Panc1 (cell line): Measurements from ENCODE around the gene ADCY9.
"Not testable (repeated sequence)": the region's sequence is repeated elsewhere in the genome, so short reads cannot be mapped to it uniquely, and the experiment has no call there.

Source experiments
- POLR2AphosphoS5 ChIP-seq: IDR thresholded peaks from 2 replicates; pipeline ENCODE4 v1.6.1; 2012; ENCODE audit warnings: mild to moderate bottlenecking, low read depth, low read length, moderate library complexity
- SIN3A ChIP-seq: IDR thresholded peaks from 2 replicates; pipeline ENCODE4 v1.6.1; 2012; ENCODE audit warnings: low read depth, mild to moderate bottlenecking, low read length, moderate library complexity, borderline replicate concordance; ENCODE audit not compliant: insufficient read depth
- TCF7L2 ChIP-seq: IDR thresholded peaks from 2 replicates; pipeline ENCODE4 v1.6.1; 2011; ENCODE audit warnings: mild to moderate bottlenecking, low read depth, low read length, inconsistent platforms
- TF ChIP-seq, protein P1 (sequence below), 2 experiments: IDR thresholded peaks; 2 replicates each; pipeline ENCODE4 v1.6.1; 2011 to 2012; ENCODE audit warnings: low read depth in 2 of 2, control low read depth in 1 of 2, low read length in 1 of 2, mild to moderate bottlenecking in 1 of 2, moderate library complexity in 1 of 2; ENCODE audit not compliant: insufficient read depth in 1 of 2
- TF ChIP-seq, protein P2 (sequence below): fragments of 450-650 bp; IDR thresholded peaks from 2 replicates; pipeline ENCODE4 v1.5.1; 2017; ENCODE audit warnings: mild to moderate bottlenecking

DNA sequence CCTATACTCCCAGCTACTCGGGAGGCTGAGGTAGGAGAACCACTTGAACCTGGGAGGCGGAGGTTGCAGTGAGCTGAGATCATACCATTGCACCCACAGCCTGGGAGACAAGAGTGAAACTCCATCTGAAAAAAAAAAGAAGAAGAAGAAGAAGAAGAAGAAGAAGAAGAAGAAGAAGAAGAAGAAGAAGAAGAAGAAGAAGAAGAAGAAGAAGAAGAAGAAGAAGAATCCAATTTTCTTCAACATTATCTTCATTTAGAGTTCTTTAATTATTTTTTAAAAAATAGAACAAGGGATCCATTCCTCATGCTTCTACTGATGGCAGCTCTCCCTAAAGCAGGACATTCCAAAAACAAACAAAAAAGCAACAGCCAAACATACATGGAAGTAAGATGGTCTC lies 171.8 kb downstream of the ADCY9 start:
- TF ChIP-seq, protein P1, sequence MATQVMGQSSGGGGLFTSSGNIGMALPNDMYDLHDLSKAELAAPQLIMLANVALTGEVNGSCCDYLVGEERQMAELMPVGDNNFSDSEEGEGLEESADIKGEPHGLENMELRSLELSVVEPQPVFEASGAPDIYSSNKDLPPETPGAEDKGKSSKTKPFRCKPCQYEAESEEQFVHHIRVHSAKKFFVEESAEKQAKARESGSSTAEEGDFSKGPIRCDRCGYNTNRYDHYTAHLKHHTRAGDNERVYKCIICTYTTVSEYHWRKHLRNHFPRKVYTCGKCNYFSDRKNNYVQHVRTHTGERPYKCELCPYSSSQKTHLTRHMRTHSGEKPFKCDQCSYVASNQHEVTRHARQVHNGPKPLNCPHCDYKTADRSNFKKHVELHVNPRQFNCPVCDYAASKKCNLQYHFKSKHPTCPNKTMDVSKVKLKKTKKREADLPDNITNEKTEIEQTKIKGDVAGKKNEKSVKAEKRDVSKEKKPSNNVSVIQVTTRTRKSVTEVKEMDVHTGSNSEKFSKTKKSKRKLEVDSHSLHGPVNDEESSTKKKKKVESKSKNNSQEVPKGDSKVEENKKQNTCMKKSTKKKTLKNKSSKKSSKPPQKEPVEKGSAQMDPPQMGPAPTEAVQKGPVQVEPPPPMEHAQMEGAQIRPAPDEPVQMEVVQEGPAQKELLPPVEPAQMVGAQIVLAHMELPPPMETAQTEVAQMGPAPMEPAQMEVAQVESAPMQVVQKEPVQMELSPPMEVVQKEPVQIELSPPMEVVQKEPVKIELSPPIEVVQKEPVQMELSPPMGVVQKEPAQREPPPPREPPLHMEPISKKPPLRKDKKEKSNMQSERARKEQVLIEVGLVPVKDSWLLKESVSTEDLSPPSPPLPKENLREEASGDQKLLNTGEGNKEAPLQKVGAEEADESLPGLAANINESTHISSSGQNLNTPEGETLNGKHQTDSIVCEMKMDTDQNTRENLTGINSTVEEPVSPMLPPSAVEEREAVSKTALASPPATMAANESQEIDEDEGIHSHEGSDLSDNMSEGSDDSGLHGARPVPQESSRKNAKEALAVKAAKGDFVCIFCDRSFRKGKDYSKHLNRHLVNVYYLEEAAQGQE (IDR thresholded peaks at IDR 0.05; ENCODE audit: insufficient read depth in 1 of 2, low read depth in 2 of 2, low read length in 1 of 2): not testable (repeated sequence)
- TF ChIP-seq, protein P2, sequence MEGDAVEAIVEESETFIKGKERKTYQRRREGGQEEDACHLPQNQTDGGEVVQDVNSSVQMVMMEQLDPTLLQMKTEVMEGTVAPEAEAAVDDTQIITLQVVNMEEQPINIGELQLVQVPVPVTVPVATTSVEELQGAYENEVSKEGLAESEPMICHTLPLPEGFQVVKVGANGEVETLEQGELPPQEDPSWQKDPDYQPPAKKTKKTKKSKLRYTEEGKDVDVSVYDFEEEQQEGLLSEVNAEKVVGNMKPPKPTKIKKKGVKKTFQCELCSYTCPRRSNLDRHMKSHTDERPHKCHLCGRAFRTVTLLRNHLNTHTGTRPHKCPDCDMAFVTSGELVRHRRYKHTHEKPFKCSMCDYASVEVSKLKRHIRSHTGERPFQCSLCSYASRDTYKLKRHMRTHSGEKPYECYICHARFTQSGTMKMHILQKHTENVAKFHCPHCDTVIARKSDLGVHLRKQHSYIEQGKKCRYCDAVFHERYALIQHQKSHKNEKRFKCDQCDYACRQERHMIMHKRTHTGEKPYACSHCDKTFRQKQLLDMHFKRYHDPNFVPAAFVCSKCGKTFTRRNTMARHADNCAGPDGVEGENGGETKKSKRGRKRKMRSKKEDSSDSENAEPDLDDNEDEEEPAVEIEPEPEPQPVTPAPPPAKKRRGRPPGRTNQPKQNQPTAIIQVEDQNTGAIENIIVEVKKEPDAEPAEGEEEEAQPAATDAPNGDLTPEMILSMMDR: not testable (repeated sequence)
- not testable (repeated sequence) for TF ChIP-seq POLR2AphosphoS5, TCF7L2, SIN3A
